Adrenal gland (tissue), 5 donors: Measurements from ENCODE around the gene SYNPO2L.
"Not testable (repeated sequence)": the region's sequence is repeated elsewhere in the genome, so short reads cannot be mapped to it uniquely, and the experiment has no call there.

ENCODE experiments used
- POLR2A ChIP-seq, 2 donors: fragments of 450-650 bp; IDR thresholded peaks; one replicate each; pipeline ENCODE4 v1.6.1; 2017; ENCODE audit warnings: antibody characterized with exemption in 2 of 2, mild to moderate bottlenecking in 2 of 2, moderate library complexity in 1 of 2
- TF ChIP-seq, protein P1 (sequence below), 6 experiments: fragments of 450-650 bp in 4 of 6; fragments of 200-600 bp in 2 of 6; sonication (generic) in 1 of 6; IDR thresholded peaks; 1 replicate in 5 of 6; 2 replicates in 1 of 6; pipeline versions ENCODE4 v1.5.1 to v1.8.0; 2016 to 2021; ENCODE audit warnings: antibody characterized with exemption in 6 of 6, mild to moderate bottlenecking in 2 of 6, moderate library complexity in 1 of 6
- donor health status: DM: no; HTN: no; CAD: no.

DNA sequence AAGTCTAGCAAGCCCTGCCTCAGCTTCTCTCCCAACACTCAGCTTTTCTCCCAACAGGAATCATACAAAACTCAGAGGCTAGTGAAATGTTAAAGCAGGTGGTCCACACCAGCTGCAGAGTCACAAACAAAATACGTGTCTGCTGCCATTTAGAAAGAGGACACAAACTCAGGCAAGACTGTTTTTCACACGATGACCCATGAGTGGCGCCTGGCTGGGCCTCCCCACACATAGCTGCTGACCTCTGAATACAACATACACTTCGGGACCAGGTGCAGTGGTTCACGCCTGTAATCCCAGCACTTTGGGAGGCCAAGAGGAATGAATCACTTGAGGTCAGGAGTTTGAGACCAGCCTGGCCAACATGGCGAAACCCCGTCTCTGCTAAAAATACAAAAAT, 6.9 kb upstream of the SYNPO2L start:
- TF ChIP-seq, protein P1, sequence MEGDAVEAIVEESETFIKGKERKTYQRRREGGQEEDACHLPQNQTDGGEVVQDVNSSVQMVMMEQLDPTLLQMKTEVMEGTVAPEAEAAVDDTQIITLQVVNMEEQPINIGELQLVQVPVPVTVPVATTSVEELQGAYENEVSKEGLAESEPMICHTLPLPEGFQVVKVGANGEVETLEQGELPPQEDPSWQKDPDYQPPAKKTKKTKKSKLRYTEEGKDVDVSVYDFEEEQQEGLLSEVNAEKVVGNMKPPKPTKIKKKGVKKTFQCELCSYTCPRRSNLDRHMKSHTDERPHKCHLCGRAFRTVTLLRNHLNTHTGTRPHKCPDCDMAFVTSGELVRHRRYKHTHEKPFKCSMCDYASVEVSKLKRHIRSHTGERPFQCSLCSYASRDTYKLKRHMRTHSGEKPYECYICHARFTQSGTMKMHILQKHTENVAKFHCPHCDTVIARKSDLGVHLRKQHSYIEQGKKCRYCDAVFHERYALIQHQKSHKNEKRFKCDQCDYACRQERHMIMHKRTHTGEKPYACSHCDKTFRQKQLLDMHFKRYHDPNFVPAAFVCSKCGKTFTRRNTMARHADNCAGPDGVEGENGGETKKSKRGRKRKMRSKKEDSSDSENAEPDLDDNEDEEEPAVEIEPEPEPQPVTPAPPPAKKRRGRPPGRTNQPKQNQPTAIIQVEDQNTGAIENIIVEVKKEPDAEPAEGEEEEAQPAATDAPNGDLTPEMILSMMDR (IDR thresholded peaks at IDR 0.05): not testable (repeated sequence)
- not testable (repeated sequence) for TF ChIP-seq POLR2A (IDR thresholded peaks at IDR 0.05)
